ENCODE data around the gene TCP1.

TCP1 gene

DNA sequence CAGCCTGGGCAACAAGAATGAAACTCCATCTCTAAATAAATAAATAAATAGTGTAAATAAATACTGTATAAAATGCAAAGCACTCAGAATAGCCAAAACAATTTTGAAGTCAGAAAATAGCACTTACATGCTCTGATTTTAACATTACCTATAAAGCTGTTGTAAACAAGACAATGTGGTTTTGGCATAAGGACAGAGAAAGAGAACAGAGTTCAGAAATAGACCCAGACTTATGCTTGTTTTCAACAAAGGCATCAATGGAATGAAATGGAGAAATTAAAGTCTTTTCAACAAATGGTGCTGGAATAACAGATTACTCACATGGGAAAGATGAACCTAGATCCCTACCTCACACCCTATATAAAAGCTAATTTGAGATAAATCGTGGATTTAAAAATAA lies 17.2 kb downstream of the TCP1 start:
- peaks cover 0 to 2% of the 10 kb centered on the region in 2 donors for H3K9me3 Mint-ChIP-seq
- peaks cover 0 to 4% of the 10 kb centered on the region in 2 donors for H3K4me1 Mint-ChIP-seq
- H3K27me3 Mint-ChIP-seq, result no peaks in the 10 kb centered on the region
- no peak overlapping the region for H3K4me3 Mint-ChIP-seq
- H3K27ac Mint-ChIP-seq, result no peak overlapping the region
- DNase-seq (no peak), ATAC-seq (replicated peaks) (no peak)
- peaks cover 52 to 69% of the 10 kb centered on the region in 2 donors for H3K36me3 Mint-ChIP-seq

DNA sequence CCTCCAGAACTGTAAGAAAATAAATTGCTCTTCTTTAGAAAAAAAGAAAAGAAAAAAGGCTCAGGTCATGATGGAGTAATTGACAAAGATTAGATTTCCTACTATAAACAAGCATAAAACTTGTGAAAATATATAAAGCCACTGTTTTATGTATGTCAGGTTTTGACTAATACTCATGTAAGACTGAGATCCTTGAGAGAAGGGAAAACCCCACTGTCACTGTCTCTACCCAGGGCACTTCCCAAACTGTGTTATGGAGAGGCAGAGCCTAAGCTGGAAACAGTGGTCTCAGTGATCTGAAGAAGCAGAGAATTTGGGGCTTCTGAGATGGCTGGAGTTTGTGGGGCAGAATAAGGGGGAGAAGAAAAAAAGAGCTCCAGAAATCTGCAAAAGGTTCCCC lies 19.9 kb downstream of the TCP1 start:
- ATAC-seq (replicated peaks) (no peak), DNase-seq (no peak)
- Mint-ChIP-seq H3K4me1 (peaks cover 3 to 13% of the 10 kb centered on the region in 2 donors), H3K27me3 (no peaks in the 10 kb centered on the region), H3K4me3 (no peak overlapping the region), H3K36me3 (peaks cover 46 to 70% of the 10 kb centered on the region in 2 donors), H3K27ac (peak overlapping the region; percentile 27), H3K9me3 (peaks cover 0 to 2% of the 10 kb centered on the region in 2 donors)

DNA sequence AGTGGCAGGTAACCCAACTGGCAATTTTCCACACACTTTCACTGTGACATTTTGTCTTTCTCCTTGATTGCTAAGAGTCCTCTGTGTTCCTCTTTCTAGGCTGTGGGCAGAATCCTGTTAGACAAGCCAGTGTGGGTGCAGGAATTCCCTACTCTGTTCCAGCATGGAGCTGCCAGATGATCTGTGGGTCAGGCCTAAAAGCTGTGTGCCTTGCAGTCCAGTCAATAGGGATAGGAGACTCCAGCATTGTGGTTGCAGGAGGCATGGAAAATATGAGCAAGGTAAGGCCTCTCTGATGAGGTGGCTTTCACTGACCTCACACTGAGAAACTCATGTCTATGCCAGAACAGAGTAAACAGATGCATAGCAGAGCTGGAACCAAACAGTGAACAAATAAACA lies 22.5 kb downstream of the TCP1 start:
- no peak overlapping the region for H3K27ac Mint-ChIP-seq
- peaks cover 8 to 26% of the 10 kb centered on the region in 2 donors for H3K4me1 Mint-ChIP-seq
- H3K9me3 Mint-ChIP-seq, result peaks cover 0 to 2% of the 10 kb centered on the region in 2 donors
- H3K27me3 Mint-ChIP-seq, result no peaks in the 10 kb centered on the region
- no peak for DNase-seq
- no peak overlapping the region for H3K4me3 Mint-ChIP-seq
- ATAC-seq (replicated peaks), result no peak
- H3K36me3 Mint-ChIP-seq, result peaks cover 52 to 66% of the 10 kb centered on the region in 2 donors

DNA sequence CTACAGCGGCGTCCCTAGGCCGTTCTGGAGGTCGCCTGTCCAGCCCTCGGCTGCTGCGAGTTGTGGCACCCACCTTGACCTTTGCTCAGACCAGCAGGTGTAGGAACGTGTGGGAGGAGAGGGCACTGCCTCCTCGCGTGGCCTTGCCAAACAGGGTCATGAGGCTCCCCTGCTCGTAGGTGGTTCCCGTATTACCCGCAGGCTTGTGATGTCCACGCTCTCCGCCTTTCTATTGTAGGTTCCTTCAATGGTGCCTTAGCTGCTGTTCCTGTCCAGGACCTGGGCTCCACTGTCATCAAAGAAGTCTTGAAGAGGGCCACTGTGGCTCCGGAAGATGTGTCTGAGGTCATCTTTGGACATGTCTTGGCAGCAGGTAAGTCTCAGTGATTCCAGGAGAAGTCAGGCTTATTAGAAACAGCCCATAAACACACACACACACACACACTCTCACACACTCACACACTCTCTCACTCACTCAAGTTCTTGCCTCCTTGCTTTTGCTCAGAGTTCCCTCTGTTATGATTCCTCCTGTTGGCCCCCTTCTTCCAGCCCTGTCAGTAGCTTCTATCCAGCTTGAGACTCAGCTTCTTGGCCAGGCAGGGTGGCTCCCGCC lies 26.6 kb downstream of the TCP1 start:
- Mint-ChIP-seq H3K9me3 (no peaks in the 10 kb centered on the region), H3K4me3 (peak overlapping the region; percentile 97 to 99), H3K27ac (peak overlapping the region; percentile 98), H3K36me3 (peaks cover 28 to 54% of the 10 kb centered on the region in 2 donors), H3K4me1 (peaks cover 21 to 52% of the 10 kb centered on the region in 2 donors), H3K27me3 (no peaks in the 10 kb centered on the region)
- ATAC-seq (replicated peaks) (peak; percentile 15 to 20), DNase-seq (peak; percentile 13)

DNA sequence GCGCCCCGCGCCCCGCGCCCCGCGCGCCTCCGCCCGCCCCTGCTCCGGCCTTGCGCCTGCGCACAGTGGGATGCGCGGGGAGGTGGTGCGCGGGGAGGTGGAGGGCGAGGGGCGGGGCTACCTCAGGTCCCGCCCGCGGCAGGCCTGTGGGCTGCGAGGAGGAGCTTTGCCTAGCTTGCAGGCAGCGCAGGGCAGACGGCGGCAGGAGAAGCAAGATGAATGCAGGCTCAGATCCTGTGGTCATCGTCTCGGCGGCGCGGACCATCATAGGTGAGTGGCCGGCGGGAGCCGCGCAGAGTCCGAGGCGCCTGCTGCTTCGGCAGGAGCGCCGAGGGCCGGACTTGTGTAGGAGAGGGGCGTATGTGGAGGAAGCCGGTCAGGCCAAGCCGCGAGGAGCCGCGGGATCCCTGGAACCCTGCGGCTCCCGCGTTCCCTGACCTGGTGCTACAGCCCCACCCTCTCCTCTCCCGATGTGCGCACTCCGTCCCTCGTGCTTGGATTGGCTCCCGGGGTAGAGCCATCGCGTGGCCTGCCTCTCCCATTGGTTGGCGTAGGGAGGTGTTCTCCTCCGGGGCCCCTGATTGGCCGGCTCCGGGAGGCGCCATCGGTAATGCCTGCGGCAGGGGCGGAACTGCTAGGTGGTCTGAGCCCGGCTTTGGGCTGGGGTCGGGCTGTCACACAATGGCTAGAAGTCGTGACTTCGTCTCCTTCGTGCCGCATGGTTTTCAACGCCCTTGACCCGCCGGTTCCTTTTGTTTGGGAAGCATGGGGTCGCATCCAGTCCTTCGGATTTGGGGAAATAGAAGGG lies 27.3 kb downstream of the TCP1 start, which contains the start of gene ACAT2:
Gene ACAT2 (plus strand): TSS at position 173 of the 808 bp plus-strand sequence. CDS start 43 bp downstream, at position 216.
- peak within 1 kb of the TSS; percentile 97 to 99 for H3K4me3 Mint-ChIP-seq
- peak within 1 kb of the TSS; percentile 98 for H3K27ac Mint-ChIP-seq
- DNase-seq, result peak; percentile 92
- peaks cover 21 to 49% of the 10 kb centered on the region in 2 donors for H3K4me1 Mint-ChIP-seq
- ATAC-seq (replicated peaks), result peak; percentile 95 to 96
- H3K27me3 Mint-ChIP-seq, result no peaks in the 10 kb centered on the region
- peaks cover 26 to 55% of the 10 kb centered on the region in 2 donors for H3K36me3 Mint-ChIP-seq
- no peaks in the 10 kb centered on the region for H3K9me3 Mint-ChIP-seq

DNA sequence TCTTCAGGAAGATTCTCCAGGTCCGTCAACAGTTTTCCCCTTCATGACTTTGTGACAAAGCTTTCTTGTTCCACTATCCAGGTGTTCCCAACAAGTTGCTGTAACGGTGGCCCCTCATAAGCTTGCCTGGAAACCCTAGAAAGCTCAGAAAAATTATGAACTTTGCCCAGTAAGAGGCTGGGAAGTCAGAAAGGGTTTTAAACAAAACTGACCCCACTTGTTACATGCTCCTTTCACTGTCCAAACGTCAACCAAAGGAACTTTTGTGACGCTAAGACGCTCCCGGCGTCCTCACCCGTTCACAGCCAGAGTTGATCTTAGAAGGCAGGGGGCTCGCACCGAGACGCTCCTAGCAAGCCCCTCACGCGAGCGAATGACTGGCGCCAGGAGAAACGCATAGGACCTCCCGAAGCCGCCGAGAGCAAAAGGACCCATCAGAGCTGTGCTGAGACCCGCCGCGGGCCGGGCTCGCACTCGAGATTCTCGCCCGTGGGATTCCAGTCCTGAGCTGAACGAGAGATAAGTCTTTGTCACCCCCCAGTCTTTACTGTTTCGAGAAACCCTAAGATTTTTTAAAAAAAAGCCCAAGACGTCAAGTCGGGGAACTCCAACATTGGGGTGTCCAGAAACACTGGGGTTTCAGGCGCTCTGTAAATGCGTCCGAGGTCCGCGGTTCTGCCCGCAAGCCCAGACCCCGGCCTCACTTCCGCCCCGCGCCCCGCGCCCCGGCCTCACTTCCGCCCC lies 28.1 kb downstream of the TCP1 start:
- no peak for DNase-seq
- Mint-ChIP-seq H3K36me3 (peaks cover 24 to 48% of the 10 kb centered on the region in 2 donors), H3K27ac (peak overlapping the region; percentile 98), H3K9me3 (no peaks in the 10 kb centered on the region), H3K4me3 (peak overlapping the region; percentile 97 to 99), H3K4me1 (peaks cover 18 to 41% of the 10 kb centered on the region in 2 donors), H3K27me3 (no peaks in the 10 kb centered on the region)
- peak in 1 of 2 donors; percentile 0 for ATAC-seq (replicated peaks)

DNA sequence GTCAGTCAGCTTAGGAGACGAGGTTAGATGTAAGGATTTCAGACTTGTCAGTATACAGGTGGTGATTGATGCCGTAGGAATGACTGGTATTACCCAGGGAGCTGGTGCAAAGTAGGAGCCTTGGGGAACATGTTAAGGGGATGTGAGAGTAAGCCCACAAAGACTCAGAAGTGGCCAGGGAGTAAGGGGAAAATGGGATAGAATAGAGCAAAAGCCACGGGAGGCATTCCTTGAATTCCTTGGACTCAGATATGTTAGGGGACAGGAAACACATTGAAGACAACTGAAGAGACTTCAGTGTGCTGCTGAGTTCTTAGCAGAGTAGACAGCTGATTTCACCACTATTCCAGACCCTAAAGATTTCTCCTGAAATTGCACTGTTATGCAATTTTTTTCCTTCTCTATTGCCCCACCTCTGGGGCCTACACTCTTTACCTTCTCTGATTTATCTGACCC lies 28.8 kb downstream of the TCP1 start:
- H3K27me3 Mint-ChIP-seq, result no peaks in the 10 kb centered on the region
- no peak for DNase-seq
- peak overlapping the region; percentile 98 for H3K27ac Mint-ChIP-seq
- peaks cover 27 to 53% of the 10 kb centered on the region in 2 donors for H3K36me3 Mint-ChIP-seq
- no peak for ATAC-seq (replicated peaks)
- H3K9me3 Mint-ChIP-seq, result no peaks in the 10 kb centered on the region
- peaks cover 18 to 40% of the 10 kb centered on the region in 2 donors for H3K4me1 Mint-ChIP-seq
- H3K4me3 Mint-ChIP-seq, result peak overlapping the region; percentile 97 to 99

DNA sequence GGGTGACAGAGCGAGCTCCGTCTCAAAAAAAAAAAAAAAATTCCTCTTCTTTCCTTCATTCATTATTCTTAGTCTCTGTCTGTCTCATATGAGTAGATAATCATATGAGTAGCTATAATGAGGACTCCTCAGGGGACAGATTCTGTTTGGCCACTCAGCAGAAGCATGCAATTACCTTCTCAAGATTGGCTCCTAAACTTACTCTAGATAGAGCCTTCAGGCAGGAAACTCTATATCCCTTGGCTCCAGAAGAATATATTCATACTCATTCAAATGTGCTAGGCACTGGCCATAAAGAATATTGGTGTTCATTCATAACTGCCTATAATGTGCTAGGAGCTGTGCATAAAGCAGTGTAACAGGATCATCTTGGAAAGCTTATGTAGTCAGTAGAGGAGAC lies 29.8 kb downstream of the TCP1 start:
- H3K9me3 Mint-ChIP-seq, result no peaks in the 10 kb centered on the region
- H3K4me3 Mint-ChIP-seq, result peak overlapping the region in 1 of 2 donors; percentile 4
- H3K27me3 Mint-ChIP-seq, result no peaks in the 10 kb centered on the region
- no peak overlapping the region for H3K27ac Mint-ChIP-seq
- H3K4me1 Mint-ChIP-seq, result peaks cover 18 to 45% of the 10 kb centered on the region in 2 donors
- ATAC-seq (replicated peaks) (no peak), DNase-seq (no peak)
- peaks cover 36 to 54% of the 10 kb centered on the region in 2 donors for H3K36me3 Mint-ChIP-seq

DNA sequence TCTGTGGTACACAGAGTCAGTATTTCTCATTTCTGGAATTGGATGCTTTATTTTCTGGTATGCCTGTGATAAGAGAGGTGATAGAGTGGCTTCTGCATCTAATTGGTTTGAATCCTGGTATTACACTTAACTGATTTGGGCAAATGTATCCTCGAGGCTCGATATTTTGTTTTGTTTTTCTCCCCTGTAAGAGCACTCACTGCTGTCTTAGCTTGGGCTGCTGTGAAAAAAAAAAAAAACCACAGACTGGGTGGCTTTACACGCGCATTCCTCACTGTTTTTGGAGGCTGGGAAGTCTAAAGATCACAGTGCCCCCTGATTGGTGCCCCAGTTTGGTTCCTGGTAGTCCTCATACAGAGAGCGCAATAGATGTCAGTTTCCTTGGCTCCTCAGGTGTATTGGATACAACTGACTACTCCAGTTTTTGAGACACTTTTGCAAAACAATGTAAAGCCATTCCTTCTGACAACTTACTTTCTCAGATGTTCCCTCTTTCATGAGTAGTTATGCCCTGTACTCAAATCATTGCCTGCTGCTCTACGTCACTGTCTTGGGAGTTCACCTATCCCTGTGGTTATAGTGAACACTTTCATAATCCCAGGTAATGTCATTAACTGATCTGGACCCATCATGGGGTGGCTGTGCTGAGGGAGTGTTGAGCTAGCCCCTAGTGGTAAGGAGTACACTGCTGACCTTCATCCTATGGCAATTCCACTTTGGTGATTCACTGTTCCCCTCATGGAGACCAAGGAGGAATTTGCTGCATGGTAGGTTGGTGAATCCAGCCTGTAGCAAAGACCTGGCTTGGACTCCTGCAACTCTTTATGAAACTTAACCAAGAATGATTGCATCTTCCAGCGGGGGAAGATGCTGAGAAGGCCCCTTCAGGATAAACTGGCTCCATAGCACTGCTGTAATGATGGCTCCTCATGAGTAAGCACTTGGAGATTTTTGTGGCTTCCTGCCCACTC lies 31.1 kb downstream of the TCP1 start:
- Mint-ChIP-seq H3K27me3 (no peaks in the 10 kb centered on the region), H3K27ac (peak overlapping the region; percentile 59), H3K4me3 (no peak overlapping the region), H3K9me3 (no peaks in the 10 kb centered on the region), H3K4me1 (peaks cover 18 to 43% of the 10 kb centered on the region in 2 donors), H3K36me3 (peaks cover 35 to 55% of the 10 kb centered on the region in 2 donors)
- DNase-seq (no peak), ATAC-seq (replicated peaks) (no peak)

DNA sequence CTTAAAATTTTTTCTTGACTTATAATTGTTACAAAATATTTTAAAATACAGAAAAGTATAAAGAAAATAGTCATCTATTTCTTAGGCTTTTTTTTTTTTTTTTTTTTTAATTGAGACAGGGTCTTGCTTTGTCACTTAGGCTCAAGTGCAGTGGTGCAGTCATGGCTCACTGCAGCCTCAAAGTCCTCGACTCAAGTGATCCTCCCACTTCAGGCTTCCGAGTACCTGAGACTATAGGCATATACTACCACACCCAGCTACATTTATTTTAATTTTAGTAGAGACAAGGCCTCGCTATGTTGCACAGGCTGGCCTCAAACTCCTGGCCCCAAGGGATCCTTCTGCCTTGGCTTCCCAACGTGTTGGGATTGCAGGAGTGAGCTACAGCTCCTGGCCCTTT lies 32.9 kb downstream of the TCP1 start:
- no peak overlapping the region for H3K4me3 Mint-ChIP-seq
- no peak overlapping the region for H3K27ac Mint-ChIP-seq
- H3K9me3 Mint-ChIP-seq, result no peaks in the 10 kb centered on the region
- DNase-seq, result no peak
- peaks cover 32 to 56% of the 10 kb centered on the region in 2 donors for H3K36me3 Mint-ChIP-seq
- H3K4me1 Mint-ChIP-seq, result peaks cover 13 to 32% of the 10 kb centered on the region in 2 donors
- H3K27me3 Mint-ChIP-seq, result no peaks in the 10 kb centered on the region
- ATAC-seq (replicated peaks), result no peak

DNA sequence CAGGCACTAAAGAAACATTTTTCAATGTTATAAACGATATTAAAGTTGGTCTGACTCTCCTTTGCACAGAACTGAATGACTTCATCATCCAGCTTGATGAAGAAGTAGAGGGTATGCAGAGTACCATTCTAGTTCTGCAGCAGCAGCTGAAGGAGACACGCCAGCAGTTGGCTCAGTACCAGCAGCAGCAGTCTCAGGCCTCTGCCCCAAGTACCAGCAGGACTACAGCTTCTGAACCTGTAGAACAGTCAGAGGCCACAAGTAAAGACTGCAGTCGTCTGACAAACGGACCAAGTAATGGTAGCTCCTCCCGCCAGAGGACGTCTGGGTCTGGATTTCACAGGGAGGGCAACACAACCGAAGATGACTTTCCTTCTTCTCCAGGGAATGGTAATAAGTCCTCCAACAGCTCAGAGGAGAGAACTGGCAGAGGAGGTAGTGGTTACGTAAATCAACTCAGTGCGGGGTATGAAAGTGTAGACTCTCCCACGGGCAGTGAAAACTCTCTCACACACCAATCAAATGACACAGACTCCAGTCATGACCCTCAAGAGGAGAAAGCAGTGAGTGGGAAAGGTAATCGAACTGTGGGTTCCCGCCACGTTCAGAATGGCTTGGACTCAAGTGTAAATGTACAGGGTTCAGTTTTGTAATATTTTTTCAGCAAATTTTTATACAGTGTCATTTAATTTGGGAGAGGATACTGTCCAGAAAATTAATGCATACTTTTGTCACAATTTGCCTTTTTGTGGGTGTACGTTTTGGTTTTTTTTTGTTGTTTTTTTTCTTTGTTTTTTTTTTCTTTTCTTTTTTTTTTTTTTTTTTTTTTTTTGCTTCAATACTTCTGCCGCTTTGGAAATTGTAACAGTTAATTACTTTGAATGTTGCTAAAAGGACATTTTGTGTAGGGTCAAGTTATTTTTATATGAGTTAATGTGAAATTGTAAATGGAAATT lies 34.2 kb downstream of the TCP1 start:
- peak overlapping the region; percentile 51 for H3K27ac Mint-ChIP-seq
- H3K36me3 Mint-ChIP-seq, result peaks cover 34 to 50% of the 10 kb centered on the region in 2 donors
- no peak for ATAC-seq (replicated peaks)
- no peaks in the 10 kb centered on the region for H3K9me3 Mint-ChIP-seq
- H3K27me3 Mint-ChIP-seq, result no peaks in the 10 kb centered on the region
- no peak for DNase-seq
- no peak overlapping the region for H3K4me3 Mint-ChIP-seq
- peaks cover 6 to 23% of the 10 kb centered on the region in 2 donors for H3K4me1 Mint-ChIP-seq

DNA sequence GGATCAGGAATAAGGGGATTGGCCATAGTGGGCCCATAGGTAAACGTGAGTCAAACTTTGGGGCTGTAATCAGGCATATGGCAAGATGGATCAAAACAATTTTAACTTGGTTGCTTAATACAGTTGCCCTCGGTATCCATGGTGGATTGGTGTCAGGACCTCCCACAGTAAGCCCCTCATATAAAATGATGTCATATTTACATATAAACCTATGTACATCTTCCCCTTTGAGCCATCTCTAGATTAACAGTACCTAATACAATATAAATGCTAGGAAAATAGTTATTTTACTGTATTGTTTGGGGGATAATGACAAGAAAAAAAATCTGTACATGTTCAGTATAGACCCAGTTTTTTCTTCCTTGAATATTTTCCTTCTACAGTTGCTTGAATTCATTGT lies 35.0 kb downstream of the TCP1 start:
- no peaks in the 10 kb centered on the region for H3K27me3 Mint-ChIP-seq
- H3K9me3 Mint-ChIP-seq, result no peaks in the 10 kb centered on the region
- H3K27ac Mint-ChIP-seq, result no peak overlapping the region
- H3K4me1 Mint-ChIP-seq, result peaks cover 3 to 16% of the 10 kb centered on the region in 2 donors
- ATAC-seq (replicated peaks), result no peak
- DNase-seq, result no peak
- H3K36me3 Mint-ChIP-seq, result peaks cover 36 to 50% of the 10 kb centered on the region in 2 donors
- H3K4me3 Mint-ChIP-seq, result no peak overlapping the region
